Activated CD8-positive, alpha-beta memory T cell treated with anti-CD3 and anti-CD28 coated beads for 36 hours (primary cell): ENCODE results near the gene KDM6A. TPM values are rescaled to one million over a fixed set of nuclear protein-coding genes. Genes with fewer than 3 reads are reported as not detected.
"Not testable (repeated sequence)": the region's sequence is repeated elsewhere in the genome, so short reads cannot be mapped to it uniquely, and the experiment has no call there.

Experiments
- CTCF ChIA-PET: fragments of 350-600 bp; sonication (Branson Sonifier 250); formaldehyde crosslinking; loops from one replicate; lab custom pipeline; 2021; ENCODE audit warnings: antibody characterized with exemption; lab: Charles Lee
- POLR2A ChIA-PET: fragments of 350-600 bp; sonication (Branson Sonifier 250); formaldehyde crosslinking; loops from one replicate; lab custom pipeline; 2021; ENCODE audit warnings: antibody characterized with exemption; lab: Charles Lee
- total RNA-seq, 2 experiments: library from RNA; stranded (reverse); gene quantifications; one replicate each; pipeline ENCODE4 v1.2.3, GENCODE V29; 2021

The KDM6A gene
- 10 to 100 TPM; 17.1 to 19.9 TPM for total RNA-seq

DNA sequence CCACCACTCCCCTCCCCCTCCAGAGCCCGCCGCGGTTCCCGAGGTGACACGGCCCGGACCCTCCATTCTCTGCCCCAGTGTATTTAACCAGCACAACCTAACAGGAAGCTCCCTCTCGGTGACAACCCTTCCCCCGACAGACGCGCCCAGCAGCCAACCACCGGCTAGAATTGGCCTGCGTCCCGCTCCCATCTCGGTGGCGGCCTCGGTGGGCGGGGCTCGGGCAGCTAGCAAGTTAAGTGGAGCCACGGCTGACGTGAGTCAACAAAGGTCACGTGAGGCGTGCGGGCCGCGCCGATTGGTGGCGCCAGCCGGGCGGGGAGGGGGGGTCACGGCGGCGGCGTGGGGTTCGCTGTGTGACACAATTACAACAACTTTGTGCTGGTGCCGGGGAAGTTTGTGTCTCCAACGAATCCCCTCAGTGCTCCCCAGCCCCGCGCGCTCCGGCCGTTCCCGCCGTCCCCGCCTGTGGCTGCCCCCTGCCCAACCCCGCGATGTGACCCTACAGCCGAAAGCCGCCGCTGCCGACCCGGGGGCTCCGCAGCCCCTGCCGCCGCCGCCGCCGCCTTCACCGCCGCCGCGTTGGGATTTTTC is at the start of gene KDM6A:
Gene KDM6A (plus strand): TSS at position 368 of the 594 bp plus-strand sequence. CDS start 364 bp downstream, outside the sequence.
- CTCF ChIA-PET, result no interaction called here
- POLR2A ChIA-PET, result interaction anchor here (0.6 to 0.9 kb wide), 6 partner anchors 32 to 1038 kb away, joined by 3 to 8 read pairs (median 4); no protein-coding TSS in a partner anchor

DNA sequence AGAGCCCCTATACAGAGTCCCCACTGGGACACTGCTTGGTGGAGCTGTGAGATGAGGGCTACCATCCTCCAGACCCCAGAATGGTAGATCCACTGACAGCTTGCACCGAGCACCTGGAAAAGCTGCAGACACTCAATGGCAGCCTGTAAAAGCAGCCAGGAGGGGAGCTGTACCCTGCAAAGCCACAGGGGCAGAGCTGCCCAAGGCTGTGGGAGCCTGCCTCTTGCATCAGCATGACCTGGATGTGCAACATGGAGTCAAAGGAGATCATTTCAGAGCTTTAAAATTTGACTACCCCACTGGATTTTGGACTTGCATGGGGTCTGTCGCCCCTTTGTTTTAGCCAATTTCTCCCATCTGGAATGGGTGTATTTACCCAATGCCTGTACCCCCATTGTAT is 49.8 kb upstream of the KDM6A start:
- POLR2A ChIA-PET, CTCF ChIA-PET: not testable (repeated sequence)

DNA sequence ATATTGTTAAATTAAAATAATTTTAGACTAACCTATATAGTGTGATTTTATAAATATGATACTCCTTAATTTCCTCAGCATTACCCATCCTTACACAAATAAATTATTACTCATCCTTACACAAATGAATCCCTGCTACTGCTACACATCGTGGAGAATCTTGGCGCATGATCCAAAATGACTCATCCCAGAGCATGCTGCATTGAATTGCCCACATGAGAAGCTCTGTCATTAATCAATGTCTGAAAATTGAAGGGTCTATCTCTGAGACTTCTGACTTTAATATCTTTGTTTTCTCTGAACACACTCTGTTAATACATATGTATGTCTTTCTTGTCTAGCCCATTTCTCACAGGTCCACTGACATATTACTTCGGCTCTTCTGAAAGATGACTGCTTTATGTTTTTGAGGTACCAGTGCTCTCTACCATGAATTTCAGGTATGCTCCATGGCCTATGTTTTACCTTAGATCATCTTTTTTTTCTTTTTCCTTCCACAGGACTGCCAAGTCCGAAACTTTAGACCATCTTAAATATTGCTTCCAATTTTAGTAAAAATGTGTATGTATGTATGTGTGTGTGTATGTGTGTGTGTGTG is 44.9 kb upstream of the KDM6A start:
- CTCF ChIA-PET, result no interaction called here

DNA sequence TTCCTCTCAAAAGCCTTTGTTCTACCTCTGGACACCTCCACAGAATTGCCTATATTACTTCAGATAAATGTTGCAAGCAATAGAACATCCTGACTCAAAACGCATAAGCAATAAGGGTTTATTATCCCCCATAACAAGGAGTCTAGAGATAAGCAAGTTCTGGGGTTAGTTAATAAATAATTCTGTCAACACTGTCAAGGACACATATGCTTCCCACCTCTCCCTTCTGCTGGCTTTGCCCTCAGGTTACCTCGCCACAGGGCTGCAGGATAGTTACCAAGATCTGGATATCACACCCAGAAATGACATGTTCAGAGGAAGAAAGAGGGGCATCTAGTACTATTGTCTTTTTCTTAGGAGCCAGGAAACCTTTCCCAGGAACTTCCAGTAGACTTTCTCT is 43.2 kb upstream of the KDM6A start:
- CTCF ChIA-PET, result no interaction called here
- POLR2A ChIA-PET, result no interaction called here

More for the DNA sequence above, 44.9 kb upstream of the KDM6A start:
- POLR2A ChIA-PET, result no interaction called here

DNA sequence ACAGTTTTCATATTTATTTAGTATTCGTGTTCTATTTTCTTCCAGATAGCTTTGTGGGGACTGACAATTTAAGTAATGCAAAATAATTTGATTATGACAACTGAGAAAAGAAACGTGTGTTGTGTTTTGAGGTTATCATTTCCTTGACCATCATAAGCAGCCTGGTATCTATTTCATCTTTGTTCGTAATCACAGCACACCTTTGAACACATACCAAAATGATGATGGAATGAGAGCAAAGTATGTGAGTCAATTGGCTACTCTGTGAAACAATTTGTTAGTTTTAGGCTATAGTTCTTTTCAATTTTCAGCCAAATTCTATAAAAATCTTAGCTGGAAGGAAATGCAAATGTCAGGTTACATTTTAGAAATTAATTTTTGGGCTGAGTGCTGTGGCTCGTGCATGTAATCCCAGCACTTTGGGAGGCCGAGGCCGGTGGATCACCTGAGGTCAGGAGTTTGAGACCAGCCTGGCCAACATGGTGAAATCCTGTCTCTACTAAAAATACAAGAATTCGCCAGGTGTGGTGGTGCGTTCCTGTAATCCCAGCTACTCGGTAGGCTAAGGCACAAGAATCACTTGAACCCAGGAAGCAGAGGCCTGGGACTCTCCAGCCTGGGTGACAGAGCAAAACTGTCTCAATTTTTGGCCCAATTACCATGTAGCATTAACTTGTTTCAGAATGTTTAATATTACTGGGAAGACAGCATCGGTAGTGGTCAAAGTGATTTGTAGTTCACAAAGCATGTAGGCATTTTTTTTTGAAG is 30.3 kb upstream of the KDM6A start:
- CTCF ChIA-PET, result no interaction called here

DNA sequence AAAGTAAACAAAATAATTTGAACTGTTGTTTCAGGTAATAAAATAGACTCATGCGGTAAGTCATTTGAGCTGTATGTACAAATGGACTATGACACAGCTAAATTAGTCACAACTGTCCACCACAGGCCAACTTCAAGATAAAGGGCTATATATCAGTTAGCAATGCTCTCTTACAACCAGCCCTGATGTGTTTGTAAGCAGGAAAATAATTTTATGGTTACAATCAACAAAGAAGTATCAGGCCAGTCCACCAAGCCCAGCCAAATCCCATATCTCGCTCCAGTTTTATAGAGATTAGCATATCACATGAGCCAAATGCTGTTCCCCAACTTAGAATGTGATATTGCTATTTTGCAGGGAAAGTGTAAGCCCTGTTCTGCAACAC is 29.7 kb upstream of the KDM6A start:
- ChIA-PET CTCF (no interaction called here), POLR2A (no interaction called here)

More for the DNA sequence above, 30.3 kb upstream of the KDM6A start:
- POLR2A ChIA-PET, result no interaction called here

DNA sequence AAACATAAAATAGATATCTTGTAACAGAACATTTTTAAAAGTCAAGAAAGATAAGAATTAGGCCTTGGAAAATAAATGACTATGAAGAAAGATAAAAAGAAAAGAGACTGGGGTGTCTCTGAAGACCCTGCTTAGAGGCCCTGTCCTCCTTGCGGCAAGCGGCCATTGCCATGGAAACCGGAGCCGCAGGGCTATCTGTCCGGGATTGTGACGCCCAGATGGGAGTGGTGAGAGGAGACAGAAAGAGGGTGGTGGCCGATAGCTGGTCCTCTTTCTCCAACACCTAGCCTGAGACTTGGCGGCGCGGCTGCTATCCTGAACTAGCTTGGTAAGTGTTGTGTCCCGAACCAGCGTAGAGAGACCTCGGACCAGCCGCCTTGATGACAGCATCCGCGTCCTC is 29.2 kb upstream of the KDM6A start, which contains the start of gene DUSP21:
Gene DUSP21 (plus strand): TSS at position 269 of the 400 bp plus-strand sequence. CDS start 112 bp downstream, at position 381.
- ChIA-PET POLR2A (no interaction called here), CTCF (no interaction called here)

DNA sequence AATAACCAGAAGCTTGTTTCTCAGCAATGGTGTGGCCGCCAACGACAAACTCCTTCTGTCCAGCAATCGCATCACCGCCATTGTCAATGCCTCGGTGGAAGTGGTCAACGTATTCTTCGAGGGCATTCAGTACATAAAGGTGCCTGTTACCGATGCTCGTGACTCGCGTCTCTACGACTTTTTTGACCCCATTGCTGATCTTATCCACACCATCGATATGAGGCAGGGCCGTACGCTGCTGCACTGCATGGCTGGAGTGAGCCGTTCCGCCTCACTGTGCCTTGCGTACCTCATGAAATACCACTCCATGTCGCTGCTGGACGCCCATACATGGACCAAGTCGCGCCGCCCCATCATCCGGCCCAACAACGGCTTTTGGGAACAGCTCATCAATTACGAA is 28.8 kb upstream of the KDM6A start:
- ChIA-PET CTCF (no interaction called here), POLR2A (no interaction called here)

DNA sequence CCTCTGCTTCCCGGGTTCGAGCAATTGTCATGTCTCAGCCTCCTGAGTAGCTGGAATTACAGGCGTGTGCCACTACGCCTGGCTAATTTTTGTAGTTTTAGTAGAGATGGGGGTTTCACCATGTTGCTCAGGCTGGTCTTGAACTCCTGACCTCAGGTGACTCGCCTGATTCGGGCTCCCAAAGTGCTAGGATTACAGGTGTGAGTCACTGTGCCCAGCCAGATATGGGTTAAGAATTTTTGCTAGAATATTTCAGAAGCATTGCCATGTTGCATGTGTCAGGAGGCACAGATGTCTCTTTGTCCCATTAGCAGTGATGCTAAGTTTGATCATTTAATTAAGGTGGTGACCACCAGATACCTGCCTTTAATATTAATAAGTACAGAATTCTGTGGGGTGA is 22.1 kb upstream of the KDM6A start:
- CTCF ChIA-PET, POLR2A ChIA-PET: not testable (repeated sequence)

DNA sequence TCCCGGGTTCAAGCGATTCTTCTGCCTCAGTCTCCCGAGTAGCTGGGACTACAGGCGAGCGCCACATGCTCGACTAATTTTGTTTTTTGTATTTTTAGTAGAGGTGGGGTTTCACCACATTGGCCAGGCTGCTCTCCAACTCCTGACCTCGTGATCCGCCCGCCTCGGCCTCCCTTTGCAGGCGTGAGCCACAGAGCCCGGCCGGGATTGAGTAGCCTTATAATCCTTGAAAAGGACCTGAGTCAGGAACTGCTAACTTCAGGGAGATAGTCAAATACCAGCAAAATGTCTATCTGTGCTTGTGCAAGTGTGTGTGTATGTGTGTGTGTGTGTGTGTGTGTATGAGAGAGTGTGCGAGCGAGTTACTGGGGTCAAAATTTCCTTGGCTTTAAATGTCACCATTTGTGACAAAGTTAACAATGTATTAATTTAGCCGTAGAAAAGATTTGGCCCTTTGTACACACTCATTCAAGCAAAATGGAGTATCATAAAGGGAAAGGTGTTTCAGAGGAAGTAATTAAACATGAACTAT is 1.8 kb upstream of the KDM6A start:
- POLR2A ChIA-PET, result no interaction called here
- CTCF ChIA-PET, result no interaction called here

DNA sequence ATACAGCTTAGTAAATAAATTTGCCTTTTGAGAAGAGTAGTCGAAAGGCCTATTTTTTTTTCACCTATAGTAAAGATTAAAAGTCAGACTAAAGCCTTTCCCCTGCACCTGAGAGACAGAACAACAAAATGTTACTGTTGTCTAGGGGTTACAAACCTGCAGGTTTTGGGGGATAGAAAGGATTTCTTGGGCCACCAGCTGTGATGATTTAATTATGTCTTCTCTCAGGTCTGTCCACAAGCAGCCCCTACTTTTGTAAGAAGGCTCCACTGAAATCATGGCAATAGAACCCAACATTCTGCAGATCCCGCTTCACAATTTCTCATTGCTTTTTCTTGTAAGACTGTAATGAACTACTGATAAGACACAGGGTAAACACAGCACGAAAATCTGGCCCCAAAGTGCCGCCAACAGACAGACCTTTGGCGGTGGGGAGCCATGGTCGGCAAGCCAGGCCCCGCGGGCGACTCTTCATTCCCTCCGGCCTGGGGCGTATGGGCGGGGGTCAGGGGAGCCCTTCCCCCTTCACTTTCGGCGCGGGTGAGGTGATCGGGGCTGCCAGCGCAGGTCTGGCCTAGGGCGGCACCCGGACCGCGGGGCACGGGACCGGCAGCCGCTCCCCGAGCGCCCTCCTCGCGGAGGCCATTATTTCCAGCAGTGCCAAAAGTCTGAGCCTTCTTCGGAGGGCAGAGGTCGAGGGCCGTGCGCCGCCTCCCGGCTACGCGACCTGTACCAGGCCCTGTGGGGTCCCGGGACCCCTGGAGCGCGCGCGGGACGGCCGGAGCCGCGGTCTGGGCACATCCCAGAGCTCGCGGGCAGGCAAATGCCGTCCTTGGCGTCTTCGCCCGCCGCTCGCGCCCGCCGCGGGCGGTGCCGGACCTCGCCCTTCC is 812 bp upstream of the KDM6A start:
- CTCF ChIA-PET, result no interaction called here
- POLR2A ChIA-PET, result interaction anchor here (0.6 to 0.9 kb wide), 6 partner anchors 32 to 1037 kb away, joined by 3 to 8 read pairs (median 4); no protein-coding TSS in a partner anchor

DNA sequence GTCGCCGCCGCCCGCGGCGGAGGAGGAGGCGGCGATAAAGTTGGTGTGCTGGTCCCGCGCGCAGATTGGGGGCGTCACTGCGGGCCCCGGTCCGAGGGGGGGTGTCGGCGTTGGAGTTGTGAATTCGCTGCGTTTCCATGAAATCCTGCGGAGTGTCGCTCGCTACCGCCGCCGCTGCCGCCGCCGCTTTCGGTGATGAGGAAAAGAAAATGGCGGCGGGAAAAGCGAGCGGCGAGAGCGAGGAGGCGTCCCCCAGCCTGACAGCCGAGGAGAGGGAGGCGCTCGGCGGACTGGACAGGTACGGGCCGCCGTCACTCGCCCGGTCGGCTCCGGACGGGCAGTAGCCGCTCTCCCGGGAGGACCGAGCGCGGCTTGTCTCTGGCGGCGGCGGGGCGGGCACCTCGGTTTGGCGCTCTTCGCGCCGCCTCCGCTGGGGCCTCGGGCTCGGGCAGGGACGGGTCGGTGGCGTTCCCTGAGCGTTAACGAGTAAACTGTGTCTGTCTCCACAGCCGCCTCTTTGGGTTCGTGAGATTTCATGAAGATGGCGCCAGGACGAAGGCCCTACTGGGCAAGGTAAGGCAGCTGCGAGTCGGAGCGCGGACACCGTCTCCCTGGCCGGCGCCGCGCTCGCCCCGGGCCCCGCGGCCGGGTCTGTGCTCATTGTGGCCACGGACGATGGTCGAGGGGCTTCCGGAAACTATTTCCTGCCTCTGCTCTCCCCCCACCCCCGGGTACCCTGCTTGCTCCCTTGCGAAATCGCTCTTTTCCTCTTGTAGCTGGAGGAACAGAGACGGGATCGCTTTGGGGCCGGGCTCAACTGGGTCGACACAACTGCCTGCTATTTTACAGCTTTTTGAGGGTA is 658 bp downstream of the KDM6A start:
- ChIA-PET CTCF (no interaction called here), POLR2A (interaction anchor here (0.9 kb wide), 4 partner anchors 9 to 124 kb away, joined by 3 to 8 read pairs (median 3); no protein-coding TSS in a partner anchor)

DNA sequence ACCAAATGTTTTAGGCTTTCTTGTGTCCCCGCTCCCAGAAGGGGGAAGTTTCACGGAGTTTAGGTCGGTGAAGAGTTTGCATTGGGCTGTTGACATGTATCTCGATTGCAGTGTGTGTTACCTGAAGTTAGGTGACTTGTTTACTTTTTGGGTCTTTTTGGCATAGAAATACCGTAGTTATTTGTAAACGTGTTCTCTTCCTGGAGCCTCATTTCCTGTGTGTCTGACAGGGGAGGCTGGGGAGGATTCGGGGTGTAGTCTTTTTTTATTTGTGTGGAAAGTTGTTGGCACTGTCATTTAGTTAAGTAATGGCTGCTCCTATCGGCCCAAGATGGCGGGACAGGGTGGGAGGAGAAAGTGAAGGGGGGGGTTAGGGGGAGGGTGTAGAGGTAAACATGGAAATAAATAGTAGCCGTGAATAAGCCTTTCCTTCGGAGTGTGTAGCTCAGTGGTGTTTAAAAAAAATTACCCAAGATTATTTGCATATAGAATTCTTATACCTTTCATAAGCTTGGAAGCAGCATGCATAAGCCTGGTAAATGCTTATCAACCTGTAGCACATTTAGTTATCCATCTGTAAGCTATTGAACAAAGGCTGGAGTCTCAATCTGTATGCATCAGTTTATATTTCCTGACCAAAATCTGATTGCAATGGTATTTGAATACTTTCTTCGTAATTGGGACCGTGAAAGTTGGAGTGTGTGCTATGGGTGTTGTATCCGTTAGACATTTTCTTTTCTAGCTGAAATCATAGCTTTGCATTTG is 1.6 kb downstream of the KDM6A start:
- POLR2A ChIA-PET, result interaction anchor here (0.9 kb wide), 2 partner anchors 10 to 123 kb away, joined by 3 read pairs; no protein-coding TSS in a partner anchor
- CTCF ChIA-PET, result no interaction called here

DNA sequence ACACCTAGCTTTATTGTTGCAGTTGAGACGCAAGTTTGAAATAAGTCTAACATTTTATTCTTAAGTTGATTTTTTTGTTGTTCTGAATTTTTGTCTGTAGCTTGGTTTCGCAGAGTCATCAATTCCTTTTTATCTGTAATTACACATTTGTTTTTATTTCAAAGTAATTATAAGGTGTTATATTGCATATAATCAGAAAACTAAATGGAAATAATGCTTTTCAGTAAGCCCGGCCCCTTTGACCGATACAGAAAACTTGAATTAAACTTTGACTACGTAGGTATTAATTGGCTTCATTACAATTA is 2.1 kb downstream of the KDM6A start:
- CTCF ChIA-PET, result no interaction called here

DNA sequence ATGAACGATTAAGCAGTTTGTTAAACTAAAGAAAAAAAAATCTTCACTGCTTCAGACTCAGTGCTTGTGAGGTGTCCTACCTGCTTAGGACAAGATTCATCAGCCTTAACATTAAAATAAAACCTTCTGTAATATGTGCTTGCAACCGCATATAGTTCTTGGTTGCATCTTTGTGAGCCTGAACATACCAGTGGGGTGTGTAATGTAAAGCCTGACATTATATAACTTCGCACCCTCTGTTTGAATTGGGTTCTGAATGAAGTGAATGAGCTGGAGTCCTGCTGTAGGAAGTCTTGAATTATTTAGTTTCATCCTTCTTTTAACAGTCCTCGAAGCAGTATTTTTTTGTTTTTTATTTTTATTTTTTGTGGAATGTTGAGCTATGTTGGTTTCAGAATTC is 3.1 kb downstream of the KDM6A start:
- ChIA-PET POLR2A (no interaction called here), CTCF (no interaction called here)

More for the DNA sequence above, 2.1 kb downstream of the KDM6A start:
- POLR2A ChIA-PET, result no interaction called here

DNA sequence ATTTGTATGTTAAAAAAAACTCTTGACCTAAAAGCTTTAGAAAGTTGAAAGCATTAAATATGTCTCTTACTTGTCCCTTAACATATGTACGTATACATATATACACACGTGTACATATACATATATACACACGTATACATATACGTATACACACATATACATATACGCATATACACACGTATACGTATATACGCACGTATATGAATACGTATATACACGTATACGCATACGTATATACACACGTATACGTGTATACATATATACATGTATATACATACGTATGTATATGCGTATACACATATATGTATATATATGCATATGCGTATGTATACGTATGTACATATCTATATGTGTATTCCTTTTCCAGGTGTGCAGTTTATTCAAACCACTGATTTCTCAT is 3.8 kb downstream of the KDM6A start:
- ChIA-PET CTCF (no interaction called here), POLR2A (no interaction called here)

DNA sequence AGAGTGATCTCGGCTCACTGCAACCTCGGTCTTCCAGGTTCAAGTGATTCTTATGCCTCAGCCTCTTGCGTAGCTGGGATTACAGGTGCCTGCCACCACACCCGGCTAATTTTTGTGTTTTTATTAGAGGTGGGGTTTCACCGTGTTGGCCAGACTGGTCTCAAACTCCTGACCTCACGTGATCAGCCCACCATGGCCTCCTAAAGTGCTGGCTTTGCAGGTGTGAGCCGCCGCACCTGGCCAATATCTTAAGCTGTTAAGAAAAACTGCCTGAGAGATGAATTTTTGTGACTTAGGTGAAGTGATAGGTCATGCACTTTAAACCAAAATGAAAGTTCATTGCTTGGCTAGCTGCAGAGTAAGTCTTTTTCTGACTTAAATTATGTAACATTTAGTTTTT is 5.8 kb downstream of the KDM6A start:
- ChIA-PET POLR2A (no interaction called here), CTCF (no interaction called here)

DNA sequence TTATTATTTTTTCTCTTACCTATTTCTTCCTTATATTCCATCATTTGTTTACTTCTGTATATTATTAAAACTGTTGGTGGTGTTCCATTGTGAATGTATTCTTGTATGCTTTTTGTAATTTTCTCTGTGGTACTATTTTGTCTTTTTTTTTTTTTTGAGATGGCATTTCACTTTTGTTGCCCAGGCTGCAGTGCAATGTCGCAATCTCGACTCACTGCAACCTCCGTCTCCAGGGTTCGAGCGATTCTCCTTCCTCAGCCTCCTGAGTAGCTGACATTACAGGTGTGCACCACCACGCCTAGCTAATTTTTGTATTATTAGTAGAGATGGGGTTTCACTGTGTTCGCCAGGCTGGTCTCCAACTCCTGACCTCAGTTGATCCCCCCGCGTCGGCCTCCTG is 8.6 kb downstream of the KDM6A start:
- ChIA-PET CTCF (no interaction called here), POLR2A (no interaction called here)
